Brain microvascular endothelial cell (primary cell): Measurements from ENCODE around the gene PSMA3.
"Not testable (repeated sequence)": the region's sequence is repeated elsewhere in the genome, so short reads cannot be mapped to it uniquely, and the experiment has no call there.

ENCODE experiments used
- DNase-seq: peaks from one replicate; pipeline ENCODE4 v3.0.0-alpha.2; 2020
- H3K27ac ChIP-seq: fragments of 250-450 bp; sonication (Bioruptor Pico); 2 replicates; pipeline ENCODE4 v1.5.1; 2020; ENCODE audit warnings: mild to moderate bottlenecking, moderate library complexity
- H3K27me3 ChIP-seq: fragments of 250-450 bp; sonication (Bioruptor Pico); replicated peaks from 2 replicates; pipeline ENCODE4 v1.5.1; 2020; ENCODE audit warnings: mild to moderate bottlenecking
- H3K36me3 ChIP-seq: fragments of 250-450 bp; sonication (Bioruptor Pico); replicated peaks from 2 replicates; pipeline ENCODE4 v1.5.1; 2020; ENCODE audit warnings: mild to moderate bottlenecking
- H3K4me3 ChIP-seq: 2 replicates; pipeline ENCODE4 v1.5.1; 2011; ENCODE audit warnings: low read depth, mild to moderate bottlenecking, control low read depth, low read length, moderate library complexity
- in situ Hi-C: cut with HindIII; loops from 2 replicates; pipeline ENCODE4 v1.10.0; 2017; ENCODE audit warnings: low sequenced_read_pairs, low pct_ligation_motif_present
- TF ChIP-seq, protein P1 (sequence below): IDR thresholded peaks from 2 replicates; pipeline ENCODE4 v1.5.1; 2011; ENCODE audit warnings: low read depth, mild to moderate bottlenecking, moderate library complexity, low read length, control low read depth, inconsistent platforms; ENCODE audit errors: missing control alignments

The PSMA3 gene

DNA sequence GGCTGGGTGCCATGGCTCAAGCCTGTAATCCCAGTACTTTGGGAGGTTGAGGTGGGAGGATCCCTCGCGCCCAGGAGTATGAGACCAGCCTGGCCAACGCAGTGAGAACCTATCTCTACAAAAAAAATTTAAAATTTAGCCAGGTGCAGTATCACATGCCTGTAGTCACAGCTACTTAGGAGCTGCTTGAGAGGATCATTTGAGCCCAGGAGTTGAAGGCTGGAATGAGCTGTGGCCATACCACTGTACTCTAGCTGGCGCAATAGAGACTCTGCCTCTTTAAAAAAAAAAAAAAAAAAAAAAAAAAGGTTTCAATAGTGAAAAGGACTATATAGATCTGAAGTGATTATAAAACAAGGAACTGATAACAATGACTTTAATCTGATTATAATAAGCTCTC is 13.5 kb downstream of the PSMA3 start:
- no peak overlapping the region for H3K4me3 ChIP-seq
- peaks cover 67% of the 10 kb centered on the region for H3K36me3 ChIP-seq
- no peaks in the 10 kb centered on the region for H3K27me3 ChIP-seq
- TF ChIP-seq, protein P1, sequence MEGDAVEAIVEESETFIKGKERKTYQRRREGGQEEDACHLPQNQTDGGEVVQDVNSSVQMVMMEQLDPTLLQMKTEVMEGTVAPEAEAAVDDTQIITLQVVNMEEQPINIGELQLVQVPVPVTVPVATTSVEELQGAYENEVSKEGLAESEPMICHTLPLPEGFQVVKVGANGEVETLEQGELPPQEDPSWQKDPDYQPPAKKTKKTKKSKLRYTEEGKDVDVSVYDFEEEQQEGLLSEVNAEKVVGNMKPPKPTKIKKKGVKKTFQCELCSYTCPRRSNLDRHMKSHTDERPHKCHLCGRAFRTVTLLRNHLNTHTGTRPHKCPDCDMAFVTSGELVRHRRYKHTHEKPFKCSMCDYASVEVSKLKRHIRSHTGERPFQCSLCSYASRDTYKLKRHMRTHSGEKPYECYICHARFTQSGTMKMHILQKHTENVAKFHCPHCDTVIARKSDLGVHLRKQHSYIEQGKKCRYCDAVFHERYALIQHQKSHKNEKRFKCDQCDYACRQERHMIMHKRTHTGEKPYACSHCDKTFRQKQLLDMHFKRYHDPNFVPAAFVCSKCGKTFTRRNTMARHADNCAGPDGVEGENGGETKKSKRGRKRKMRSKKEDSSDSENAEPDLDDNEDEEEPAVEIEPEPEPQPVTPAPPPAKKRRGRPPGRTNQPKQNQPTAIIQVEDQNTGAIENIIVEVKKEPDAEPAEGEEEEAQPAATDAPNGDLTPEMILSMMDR = peak; percentile 17
- no peak for DNase-seq
- in situ Hi-C loops = no loop called here
- no peak overlapping the region for H3K27ac ChIP-seq

DNA sequence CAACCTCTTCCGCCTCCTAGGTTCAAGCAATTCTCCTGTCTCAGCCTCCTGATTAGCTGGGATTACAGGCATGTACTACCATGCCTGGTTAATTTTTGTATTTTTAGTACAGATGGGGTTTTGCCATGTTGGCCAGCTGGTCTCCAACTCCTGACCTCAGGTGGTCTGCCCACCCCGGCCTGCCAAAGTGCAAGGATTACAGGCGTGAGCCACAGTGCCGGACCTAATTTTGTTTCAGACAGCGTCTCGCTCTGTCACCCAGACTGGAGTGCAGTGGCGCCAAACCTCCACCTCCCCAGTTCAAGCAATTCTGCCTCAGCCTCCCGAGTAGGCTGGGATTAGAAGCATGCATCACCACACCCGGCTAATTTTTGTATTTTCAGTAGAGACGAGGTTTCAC is 17.4 kb downstream of the PSMA3 start:
- DNase-seq, H3K27me3 ChIP-seq, H3K4me3 ChIP-seq, in situ Hi-C loops, H3K27ac ChIP-seq: not testable (repeated sequence)
- H3K36me3 ChIP-seq = peaks cover 79% of the 10 kb centered on the region

DNA sequence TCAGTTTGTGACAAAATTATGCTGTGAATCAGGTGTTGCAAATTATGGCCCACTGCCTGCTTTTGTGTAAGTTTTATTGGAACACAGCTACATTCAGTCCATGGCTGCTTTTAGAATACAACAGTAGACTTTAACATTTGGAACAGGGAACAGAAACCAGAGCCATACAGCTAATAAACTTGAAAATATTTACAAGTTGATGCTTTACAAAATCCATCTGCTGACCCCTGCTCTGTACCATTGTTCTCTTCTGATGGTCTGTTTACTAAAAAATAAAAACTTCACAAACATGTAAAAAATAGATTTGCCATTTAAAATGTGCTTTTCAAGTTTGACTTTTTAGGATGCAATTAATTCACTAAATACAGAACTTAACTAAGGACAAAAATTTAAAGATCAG is 20.8 kb downstream of the PSMA3 start:
- H3K27me3 ChIP-seq = no peaks in the 10 kb centered on the region
- TF ChIP-seq, protein P1 = no peak
- in situ Hi-C loops = no loop called here

DNA sequence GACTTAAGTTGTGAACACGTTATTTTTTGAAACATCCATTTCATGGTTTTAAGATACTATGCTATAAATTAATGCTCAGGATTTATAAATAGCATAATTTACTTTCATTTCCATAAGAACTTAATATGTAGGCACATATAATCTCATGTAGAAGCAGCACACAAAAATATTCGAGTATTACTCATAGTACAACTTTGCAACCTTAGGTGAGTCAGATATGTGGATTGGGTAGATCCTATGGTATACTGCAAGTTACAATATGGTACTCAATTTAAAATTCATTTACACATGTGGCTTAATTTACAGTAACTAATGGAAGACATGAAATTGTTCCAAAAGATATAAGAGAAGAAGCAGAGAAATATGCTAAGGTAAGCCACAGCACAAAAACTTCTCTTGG is 26.0 kb downstream of the PSMA3 start:
- Histone ChIP-seq H3K27me3 (no peaks in the 10 kb centered on the region), H3K36me3 (peaks cover 59% of the 10 kb centered on the region), H3K4me3 (no peak overlapping the region), H3K27ac (no peak overlapping the region)
- TF ChIP-seq, protein P1 = no peak
- DNase-seq = no peak
- in situ Hi-C loops = no loop called here

More for the DNA sequence above, 20.8 kb downstream of the PSMA3 start:
- H3K36me3 ChIP-seq = peaks cover 73% of the 10 kb centered on the region
- H3K4me3 ChIP-seq = no peak overlapping the region
- no peak overlapping the region for H3K27ac ChIP-seq
- no peak for DNase-seq

DNA sequence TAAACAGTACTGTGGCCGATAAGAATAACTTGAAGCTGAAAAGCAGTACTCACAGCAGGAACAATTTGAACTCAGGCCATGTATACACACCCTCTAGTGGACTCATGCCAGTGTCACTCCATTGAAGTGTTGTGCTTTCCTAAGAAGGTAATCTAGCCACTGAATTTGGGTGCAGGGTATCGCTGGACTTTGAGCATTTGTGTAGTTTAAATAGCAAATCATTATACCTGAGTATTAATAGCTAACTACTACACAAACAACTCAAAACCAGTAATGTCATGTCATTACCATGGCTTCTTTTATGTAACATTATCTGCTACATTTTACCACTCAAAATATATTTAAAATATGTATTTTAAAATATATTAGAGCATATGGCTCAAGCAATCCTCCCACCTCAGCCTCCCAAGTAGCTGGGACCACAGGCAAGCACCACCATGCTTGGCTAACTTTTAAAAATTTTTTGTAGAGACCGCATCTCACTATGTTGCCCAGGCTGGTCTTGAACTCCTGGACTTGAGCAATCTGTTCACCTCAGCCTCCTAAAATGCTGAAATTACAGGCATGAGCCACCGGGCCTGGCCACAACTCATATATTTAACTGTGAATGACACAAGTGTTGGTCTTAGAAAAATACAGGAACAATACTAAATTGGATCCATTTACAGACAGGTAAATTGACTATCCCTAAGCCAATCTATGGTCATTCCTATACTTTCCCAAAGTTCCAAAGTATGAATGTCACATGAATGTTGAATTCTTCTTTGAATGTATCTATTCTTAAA is 28.1 kb downstream of the PSMA3 start:
- peak; percentile 53 for DNase-seq
- H3K4me3 ChIP-seq = no peak overlapping the region
- peaks cover 42% of the 10 kb centered on the region for H3K36me3 ChIP-seq
- H3K27ac ChIP-seq = peak overlapping the region; percentile 50
- in situ Hi-C loops = no loop called here
- TF ChIP-seq, protein P1 = peak; percentile 53
- H3K27me3 ChIP-seq = no peaks in the 10 kb centered on the region

DNA sequence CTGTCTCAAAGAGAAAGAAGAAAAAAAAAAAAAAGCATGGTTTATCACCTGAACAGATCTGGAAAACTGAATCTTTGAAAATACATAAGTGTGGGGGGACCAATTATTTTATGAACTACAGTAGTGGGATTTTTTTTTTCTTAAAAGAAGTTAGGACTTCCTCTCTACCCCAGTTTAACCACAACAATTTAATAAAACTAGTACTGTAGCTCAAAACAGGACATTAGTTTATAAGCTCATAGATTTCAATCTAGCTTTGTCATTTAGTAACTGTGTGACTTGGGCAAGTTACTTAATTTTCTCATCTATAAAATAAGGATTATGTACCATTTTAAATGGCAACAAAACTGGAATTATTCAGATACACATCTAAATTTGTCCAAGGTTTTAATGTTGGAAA is 30.2 kb downstream of the PSMA3 start:
- H3K27ac ChIP-seq = no peak overlapping the region
- in situ Hi-C loops = no loop called here

More for the DNA sequence above, 30.2 kb downstream of the PSMA3 start:
- Histone ChIP-seq H3K4me3 (no peak overlapping the region), H3K27me3 (no peaks in the 10 kb centered on the region), H3K36me3 (peaks cover 27% of the 10 kb centered on the region)
- TF ChIP-seq, protein P1 = no peak
- no peak for DNase-seq
